ENCODE measurements around the gene GDF9.

GDF9 gene

DNA sequence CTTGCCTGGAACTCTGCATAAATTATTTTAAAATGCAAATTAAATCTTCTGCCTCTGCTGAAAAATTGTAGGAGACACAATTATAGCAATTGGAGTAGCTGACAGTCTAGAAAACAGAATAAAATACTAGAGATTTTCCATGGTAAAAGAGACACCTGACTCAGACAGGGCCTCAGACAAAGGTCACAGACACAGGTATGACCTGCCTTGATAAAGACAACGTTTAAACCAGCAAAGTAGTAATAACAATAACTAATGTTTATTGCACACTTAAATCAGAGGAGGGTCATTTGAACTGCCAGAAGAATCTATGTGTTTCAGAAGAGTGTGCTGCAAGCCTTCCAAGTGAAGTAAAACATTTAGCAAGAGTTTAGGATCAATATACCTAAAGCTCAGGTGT, 49.3 kb downstream of the GDF9 start:
- DNase-seq (ENCODE audit: low read depth), result no peak

DNA sequence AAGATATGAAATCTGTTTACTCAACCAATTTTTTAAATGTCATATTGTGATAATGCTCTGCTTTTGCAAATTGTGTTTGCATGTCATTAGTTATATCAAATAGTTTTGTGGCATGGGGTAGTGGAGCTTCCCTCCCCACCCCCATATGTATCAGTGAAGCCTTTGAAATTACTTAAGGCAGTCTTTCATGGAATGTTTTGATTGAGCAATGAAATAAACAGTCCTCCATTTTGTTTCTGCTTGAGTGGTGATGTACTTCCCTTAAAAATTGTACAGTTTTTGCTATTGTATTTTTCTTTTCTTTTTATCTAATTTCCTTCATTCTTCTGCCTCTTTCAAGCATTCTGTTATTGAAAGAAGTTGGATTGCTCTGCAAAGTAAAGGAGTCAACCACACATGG, 49.7 kb downstream of the GDF9 start:
- no peak for DNase-seq (ENCODE audit: low read depth)

- DNase-seq (ENCODE audit: low read depth), result no peak
Observed at GRCh38 chr5:132816083-132816482, 50.2 kb downstream of the GDF9 start.

- DNase-seq (ENCODE audit: low read depth), result no peak
Observed at GRCh38 chr5:132815454-132815853, 50.8 kb downstream of the GDF9 start.

DNA sequence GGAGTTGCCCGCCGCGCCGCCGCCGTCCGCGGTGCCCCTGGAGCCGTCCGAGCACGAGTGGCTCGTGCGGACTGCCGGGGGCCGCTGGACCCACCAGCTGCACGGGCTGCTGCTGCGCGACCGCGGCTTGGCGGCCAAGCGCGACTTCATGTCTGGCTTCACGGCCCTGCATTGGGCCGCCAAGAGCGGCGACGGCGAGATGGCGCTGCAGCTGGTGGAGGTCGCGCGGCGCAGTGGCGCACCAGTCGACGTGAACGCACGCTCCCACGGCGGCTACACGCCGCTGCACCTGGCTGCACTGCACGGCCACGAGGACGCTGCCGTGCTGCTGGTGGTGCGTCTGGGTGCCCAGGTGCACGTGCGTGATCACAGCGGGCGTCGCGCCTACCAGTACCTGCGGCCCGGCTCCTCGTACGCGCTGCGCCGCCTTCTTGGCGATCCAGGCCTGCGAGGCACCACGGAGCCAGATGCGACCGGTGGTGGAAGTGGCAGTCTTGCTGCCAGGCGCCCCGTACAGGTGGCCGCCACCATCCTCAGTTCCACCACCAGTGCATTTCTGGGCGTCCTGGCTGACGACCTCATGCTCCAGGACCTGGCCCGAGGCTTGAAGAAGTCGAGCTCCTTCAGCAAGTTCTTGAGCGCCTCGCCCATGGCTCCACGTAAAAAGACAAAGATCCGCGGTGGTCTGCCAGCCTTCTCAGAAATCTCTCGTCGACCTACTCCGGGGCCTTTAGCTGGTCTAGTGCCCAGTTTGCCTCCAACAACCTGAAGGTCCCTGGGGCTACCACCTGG, 51.6 kb downstream of the GDF9 start:
- DNase-seq (ENCODE audit: low read depth), result no peak

DNA sequence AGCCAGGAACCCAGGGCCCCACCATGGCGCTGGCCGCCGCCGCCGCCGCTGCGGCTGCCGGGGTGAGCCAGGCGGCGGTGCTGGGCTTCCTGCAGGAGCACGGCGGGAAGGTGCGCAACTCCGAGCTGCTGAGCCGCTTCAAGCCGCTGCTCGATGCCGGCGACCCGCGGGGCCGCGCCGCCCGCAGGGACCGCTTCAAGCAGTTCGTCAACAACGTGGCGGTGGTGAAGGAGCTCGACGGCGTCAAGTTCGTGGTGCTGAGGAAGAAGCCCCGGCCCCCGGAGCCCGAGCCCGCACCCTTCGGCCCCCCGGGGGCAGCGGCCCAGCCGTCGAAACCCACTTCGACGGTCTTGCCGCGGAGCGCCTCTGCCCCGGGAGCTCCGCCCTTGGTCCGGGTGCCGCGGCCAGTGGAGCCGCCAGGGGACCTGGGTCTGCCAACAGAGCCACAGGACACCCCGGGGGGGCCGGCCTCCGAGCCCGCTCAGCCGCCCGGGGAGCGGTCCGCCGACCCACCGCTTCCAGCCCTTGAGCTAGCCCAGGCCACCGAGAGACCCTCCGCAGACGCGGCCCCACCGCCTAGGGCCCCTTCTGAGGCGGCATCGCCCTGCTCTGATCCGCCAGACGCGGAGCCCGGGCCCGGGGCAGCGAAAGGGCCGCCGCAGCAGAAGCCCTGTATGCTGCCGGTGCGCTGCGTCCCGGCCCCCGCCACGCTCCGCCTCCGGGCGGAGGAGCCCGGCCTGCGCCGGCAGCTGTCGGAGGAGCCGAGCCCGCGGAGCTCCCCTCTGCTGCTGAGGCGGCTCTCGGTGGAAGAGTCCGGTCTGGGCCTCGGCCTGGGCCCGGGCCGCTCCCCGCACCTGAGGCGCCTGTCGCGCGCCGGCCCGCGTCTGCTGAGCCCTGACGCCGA, 52.4 kb downstream of the GDF9 start:
- DNase-seq (ENCODE audit: low read depth), result no peak

DNA sequence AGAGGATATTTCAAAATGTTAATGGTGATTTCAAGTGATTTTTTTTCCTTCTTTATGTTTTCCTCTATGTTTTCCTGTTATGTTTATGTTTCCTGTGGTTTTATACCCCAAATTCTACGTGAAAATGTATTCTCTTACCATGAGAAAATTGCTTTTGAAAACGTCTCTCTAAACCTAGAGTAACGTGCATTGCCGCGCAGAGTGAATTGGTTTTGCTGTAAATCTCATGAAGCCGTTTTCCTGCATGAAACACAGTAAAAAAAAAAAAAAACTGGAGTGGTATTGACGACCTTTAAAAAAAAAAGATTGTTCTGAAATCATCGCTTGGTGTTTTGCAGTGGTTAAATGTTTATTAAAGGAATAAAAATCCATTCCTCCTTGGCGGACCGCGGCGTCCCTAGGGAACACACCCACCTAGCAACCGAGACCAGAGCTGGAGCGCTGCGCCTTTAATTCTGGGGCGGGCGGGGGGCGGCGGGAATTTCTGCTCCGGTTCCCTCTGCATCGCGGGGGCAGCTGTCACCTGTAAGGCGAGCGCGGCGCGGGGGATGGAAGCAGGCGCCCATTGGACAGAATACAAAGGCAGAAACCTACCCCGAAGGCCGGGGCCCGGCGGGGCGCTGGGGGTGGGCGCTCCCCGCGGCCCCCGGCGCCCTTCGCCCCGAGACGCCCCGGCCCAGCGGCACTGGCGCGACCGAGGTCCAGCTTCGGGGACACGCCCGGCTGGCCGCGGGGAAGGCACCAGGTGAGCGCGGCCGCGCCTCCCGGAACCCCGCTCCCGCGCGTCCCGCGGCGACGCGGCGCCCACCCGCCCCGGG, 53.3 kb downstream of the GDF9 start, which contains the start of gene SOWAHA:
TSS of gene SOWAHA (plus strand) at position 522 of the 818 bp plus-strand sequence. CDS start 320 bp downstream, outside the sequence.
- no peak for DNase-seq (ENCODE audit: low read depth)

GRCh38 chr5:132812123-132812765, 54.0 kb downstream of the GDF9 start:
- no peak for DNase-seq (ENCODE audit: low read depth)
